Stimulated activated CD4-positive, alpha-beta T cell treated with anti-CD3 and anti-CD28 coated beads, TNF-alpha, amount 100 ng/mL, for 1 hour (primary cell): ENCODE results near the gene MBNL1.

Experiments used
- DNase-seq, 3 donors: peaks; one replicate each; pipeline ENCODE4 v3.0.0-alpha.2; 2020; ENCODE audit warnings: low read depth in 3 of 3, low spot score in 1 of 3

The MBNL1 gene

GRCh38 chr3:152373379-152373778 is 104.7 kb downstream of the MBNL1 start:
- DNase-seq = no peak

- no peak for DNase-seq
Observed at GRCh38 chr3:152374262-152374990, 105.7 kb downstream of the MBNL1 start.

GRCh38 chr3:152375546-152375945 is 106.8 kb downstream of the MBNL1 start:
- DNase-seq = no peak

GRCh38 chr3:152376351-152377183 is 107.8 kb downstream of the MBNL1 start:
- DNase-seq = no peak

- no peak for DNase-seq
Observed at GRCh38 chr3:152377184-152377570, 108.4 kb downstream of the MBNL1 start.

- no peak for DNase-seq
Observed at GRCh38 chr3:152379415-152380042, 110.8 kb downstream of the MBNL1 start.

GRCh38 chr3:152380043-152380442 is 111.3 kb downstream of the MBNL1 start:
- no peak for DNase-seq

- no peak for DNase-seq
Observed at GRCh38 chr3:152381881-152382295, 113.2 kb downstream of the MBNL1 start.

GRCh38 chr3:152382312-152383135 is 113.8 kb downstream of the MBNL1 start:
- DNase-seq = no peak

- no peak for DNase-seq
Observed at GRCh38 chr3:152383136-152383606, 114.4 kb downstream of the MBNL1 start.

GRCh38 chr3:152384412-152384811 is 115.7 kb downstream of the MBNL1 start:
- DNase-seq = no peak

GRCh38 chr3:152385761-152386160 is 117.0 kb downstream of the MBNL1 start:
- DNase-seq = no peak

GRCh38 chr3:152386208-152386607 is 117.5 kb downstream of the MBNL1 start:
- DNase-seq = no peak

GRCh38 chr3:152388631-152389030 is 119.9 kb downstream of the MBNL1 start:
- DNase-seq = no peak

- no peak for DNase-seq
Observed at GRCh38 chr3:152389316-152389934, 120.7 kb downstream of the MBNL1 start.

- DNase-seq = no peak
Observed at GRCh38 chr3:152390647-152391046, 121.9 kb downstream of the MBNL1 start.

- DNase-seq = no peak
Observed at GRCh38 chr3:152391671-152392070, 122.9 kb downstream of the MBNL1 start.

GRCh38 chr3:152392272-152392880 is 123.6 kb downstream of the MBNL1 start:
- no peak for DNase-seq

GRCh38 chr3:152394246-152394645 is 125.5 kb downstream of the MBNL1 start:
- DNase-seq = no peak

GRCh38 chr3:152395764-152396163 is 127.0 kb downstream of the MBNL1 start:
- no peak for DNase-seq
